HepG2 (cell line): Measurements from ENCODE around the gene GBGT1. TPM values are rescaled to one million over a fixed set of nuclear protein-coding genes. Genes with fewer than 3 reads are reported as not detected.

ENCODE experiments used
- ARNTL ChIP-seq: sonication (generic); formaldehyde crosslinking; IDR thresholded peaks from 2 replicates; pipeline ENCODE4 v1.4.0; 2020; ENCODE audit warnings: mild to moderate bottlenecking, missing genetic modification reagents
- ATF1 ChIP-seq: IDR thresholded peaks from 2 replicates; pipeline ENCODE4 v1.6.1; 2016; ENCODE audit warnings: mild to moderate bottlenecking, control low read depth
- ETS1 ChIP-seq: sonication (generic); formaldehyde crosslinking; IDR thresholded peaks from 2 replicates; pipeline ENCODE4 v1.4.0; 2020; ENCODE audit warnings: missing genetic modification reagents
- GATAD1 ChIP-seq: IDR thresholded peaks from 2 replicates; pipeline ENCODE4 v1.6.1; 2016; ENCODE audit warnings: missing genetic modification reagents, missing compliant biosample characterization
- MAFG ChIP-seq: sonication (generic); formaldehyde crosslinking; IDR thresholded peaks from 2 replicates; pipeline ENCODE4 v1.5.1; 2020; ENCODE audit warnings: mild to moderate bottlenecking, missing genetic modification reagents
- RELA ChIP-seq: sonication (generic); formaldehyde crosslinking; IDR thresholded peaks from 2 replicates; pipeline ENCODE4 v1.4.0; 2020; ENCODE audit warnings: missing genetic modification reagents
- SRF ChIP-seq: IDR thresholded peaks from 2 replicates; pipeline ENCODE4 v1.6.1; 2011; ENCODE audit warnings: mild to moderate bottlenecking, low read depth, low read length, moderate library complexity
- TAF1 ChIP-seq: sonication (generic); formaldehyde crosslinking; IDR thresholded peaks from 2 replicates; pipeline ENCODE4 v1.4.0; 2020; ENCODE audit warnings: missing genetic modification reagents
- TARDBP ChIP-seq: sonication (generic); formaldehyde crosslinking; IDR thresholded peaks from 2 replicates; pipeline ENCODE4 v1.8.0; 2022; ENCODE audit warnings: mild to moderate bottlenecking, missing genetic modification reagents
- ZNF530 ChIP-seq: sonication (generic); formaldehyde crosslinking; IDR thresholded peaks from 2 replicates; pipeline ENCODE4 v1.5.0; 2020; ENCODE audit warnings: low read depth, mild to moderate bottlenecking, missing genetic modification reagents
- polyA plus RNA-seq, 8 experiments: library from polyadenylated mRNA; depleted of rRNA in 3 of 8; stranded (reverse) in 7 of 8; unstranded in 1 of 8; fragments of >200 nt; fragmentation: Illumina TruSeq in 4 of 8; extraction: Trizol in 4 of 8; gene quantifications; 2 replicates each; pipeline versions ENCODE4 v1.2.1 to v1.2.3, GENCODE V29; 2011 to 2016; ENCODE audit warnings: low read depth in 4 of 8, missing spikeins in 1 of 8, mixed read lengths in 1 of 8; ENCODE audit not compliant: insufficient read depth in 1 of 8
- total RNA-seq, 5 experiments: library from RNA; depleted of rRNA; stranded (reverse); fragments of >200 nt; fragmentation: Illumina TruSeq; extraction: Trizol; gene quantifications; 2 replicates each; pipeline ENCODE4 v1.2.3, GENCODE V29; 2016; ENCODE audit warnings: low read depth in 1 of 5
- TF ChIP-seq, protein P1 (sequence below): sonication (generic); formaldehyde crosslinking; IDR thresholded peaks from 2 replicates; pipeline ENCODE4 v1.8.0; 2022; ENCODE audit warnings: mild to moderate bottlenecking, missing genetic modification reagents, borderline replicate concordance

Gene GBGT1
- total and polyA plus RNA-seq, 2 of the 13 experiments (the other 11 are each of a cell fraction or from before 2014, with no cell fraction given) = not detected

- 0 out of 2 replicates have a peak, but pooled peaks have one; percentile 29 for TF ChIP-seq ARNTL (CRISPR knock-in tag)
- no peak for TF ChIP-seq ZNF530 (CRISPR knock-in tag)
- peak; percentile 43; the same call in 1 of the 2 replicates for TF ChIP-seq GATAD1 (CRISPR knock-in tag)
- peak; percentile 30; the same call in 1 of the 2 replicates for TF ChIP-seq TAF1
- TF ChIP-seq TARDBP (CRISPR knock-in tag) = 0 out of 2 replicates have a peak, but pooled peaks have one; percentile 47
- TF ChIP-seq ETS1 (CRISPR knock-in tag) = no peak
- TF ChIP-seq ATF1 (CRISPR knock-in tag) = no peak
- no peak for TF ChIP-seq MAFG (CRISPR knock-in tag)
- no peak for TF ChIP-seq RELA (CRISPR knock-in tag)
- TF ChIP-seq, protein P1, sequence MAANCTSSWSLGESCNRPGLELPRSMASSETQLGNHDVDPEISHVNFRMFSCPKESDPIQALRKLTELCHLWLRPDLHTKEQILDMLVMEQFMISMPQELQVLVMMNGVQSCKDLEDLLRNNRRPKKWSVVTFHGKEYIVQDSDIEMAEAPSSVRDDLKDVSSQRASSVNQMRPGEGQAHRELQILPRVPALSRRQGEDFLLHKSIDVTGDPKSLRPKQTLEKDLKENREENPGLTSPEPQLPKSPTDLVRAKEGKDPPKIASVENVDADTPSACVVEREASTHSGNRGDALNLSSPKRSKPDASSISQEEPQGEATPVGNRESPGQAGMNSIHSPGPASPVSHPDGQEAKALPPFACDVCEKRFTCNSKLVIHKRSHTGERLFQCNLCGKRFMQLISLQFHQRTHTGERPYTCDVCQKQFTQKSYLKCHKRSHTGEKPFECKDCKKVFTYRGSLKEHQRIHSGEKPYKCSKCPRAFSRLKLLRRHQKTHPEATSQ (CRISPR knock-in tag) = no peak
- no peak for TF ChIP-seq SRF
These were observed 10.3 kb downstream of the GBGT1 start (continued) for GRCh38 chr9:133153227-133154096.
